ENCODE results near the gene SLC11A2.

DNA sequence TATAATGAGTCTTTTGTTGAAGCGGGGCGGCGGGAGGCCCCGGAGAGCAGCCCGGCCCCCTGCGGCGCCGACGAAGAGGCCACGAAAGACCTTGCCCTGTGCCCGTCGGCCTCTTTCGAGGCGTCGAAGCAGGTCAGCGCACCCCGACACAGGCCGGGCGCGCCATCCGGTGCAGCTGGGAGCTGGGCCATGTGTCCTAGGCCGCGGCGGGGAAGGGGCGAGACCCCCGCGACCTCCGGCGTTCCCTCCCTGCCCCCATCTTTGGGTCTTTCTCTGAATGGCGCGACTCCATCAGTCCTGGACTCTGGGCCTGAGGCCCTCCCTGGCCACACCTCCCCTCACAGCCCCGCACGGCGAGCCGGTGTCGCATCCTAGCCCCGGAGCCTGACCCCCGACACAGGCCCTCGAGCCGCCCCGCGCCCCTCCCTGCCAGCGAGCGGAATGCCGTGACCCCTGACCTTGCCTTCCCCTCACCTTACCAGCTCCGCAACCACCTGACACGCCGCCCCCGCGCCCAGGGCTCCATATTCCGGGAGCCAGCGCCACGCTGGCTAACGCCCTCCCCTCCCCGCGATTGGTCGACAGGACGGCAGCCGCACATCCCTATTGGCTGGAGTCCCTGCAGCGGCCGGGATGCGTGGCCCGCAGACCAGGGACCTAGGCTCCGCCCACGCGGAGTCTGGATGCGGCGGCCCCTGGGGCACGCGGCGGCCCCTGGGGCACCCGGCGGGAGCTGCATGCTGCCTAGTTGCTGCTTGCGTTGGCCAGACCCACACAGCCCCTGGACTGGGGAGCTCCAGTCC, at the start of gene SLC11A2:
- TF ChIP-seq, protein P1, sequence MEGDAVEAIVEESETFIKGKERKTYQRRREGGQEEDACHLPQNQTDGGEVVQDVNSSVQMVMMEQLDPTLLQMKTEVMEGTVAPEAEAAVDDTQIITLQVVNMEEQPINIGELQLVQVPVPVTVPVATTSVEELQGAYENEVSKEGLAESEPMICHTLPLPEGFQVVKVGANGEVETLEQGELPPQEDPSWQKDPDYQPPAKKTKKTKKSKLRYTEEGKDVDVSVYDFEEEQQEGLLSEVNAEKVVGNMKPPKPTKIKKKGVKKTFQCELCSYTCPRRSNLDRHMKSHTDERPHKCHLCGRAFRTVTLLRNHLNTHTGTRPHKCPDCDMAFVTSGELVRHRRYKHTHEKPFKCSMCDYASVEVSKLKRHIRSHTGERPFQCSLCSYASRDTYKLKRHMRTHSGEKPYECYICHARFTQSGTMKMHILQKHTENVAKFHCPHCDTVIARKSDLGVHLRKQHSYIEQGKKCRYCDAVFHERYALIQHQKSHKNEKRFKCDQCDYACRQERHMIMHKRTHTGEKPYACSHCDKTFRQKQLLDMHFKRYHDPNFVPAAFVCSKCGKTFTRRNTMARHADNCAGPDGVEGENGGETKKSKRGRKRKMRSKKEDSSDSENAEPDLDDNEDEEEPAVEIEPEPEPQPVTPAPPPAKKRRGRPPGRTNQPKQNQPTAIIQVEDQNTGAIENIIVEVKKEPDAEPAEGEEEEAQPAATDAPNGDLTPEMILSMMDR (IDR thresholded peaks at IDR 0.05), result peak in 2 of 6 experiments; percentile 26 to 34
- TF ChIP-seq POLR2A (IDR thresholded peaks at IDR 0.05), result peak; percentile 44 to 67
